HG03064 (cell line): ENCODE results near the gene SRGAP1.
"Not testable (repeated sequence)": the region's sequence is repeated elsewhere in the genome, so short reads cannot be mapped to it uniquely, and the experiment has no call there.

ENCODE experiments used
- ATAC-seq: cut with Tn5 transposase; IDR thresholded peaks from one replicate; pipeline ENCODE4 v1.9.1; 2021; ENCODE audit warnings: low read depth; ENCODE audit not compliant: unreplicated experiment

SRGAP1 gene

DNA sequence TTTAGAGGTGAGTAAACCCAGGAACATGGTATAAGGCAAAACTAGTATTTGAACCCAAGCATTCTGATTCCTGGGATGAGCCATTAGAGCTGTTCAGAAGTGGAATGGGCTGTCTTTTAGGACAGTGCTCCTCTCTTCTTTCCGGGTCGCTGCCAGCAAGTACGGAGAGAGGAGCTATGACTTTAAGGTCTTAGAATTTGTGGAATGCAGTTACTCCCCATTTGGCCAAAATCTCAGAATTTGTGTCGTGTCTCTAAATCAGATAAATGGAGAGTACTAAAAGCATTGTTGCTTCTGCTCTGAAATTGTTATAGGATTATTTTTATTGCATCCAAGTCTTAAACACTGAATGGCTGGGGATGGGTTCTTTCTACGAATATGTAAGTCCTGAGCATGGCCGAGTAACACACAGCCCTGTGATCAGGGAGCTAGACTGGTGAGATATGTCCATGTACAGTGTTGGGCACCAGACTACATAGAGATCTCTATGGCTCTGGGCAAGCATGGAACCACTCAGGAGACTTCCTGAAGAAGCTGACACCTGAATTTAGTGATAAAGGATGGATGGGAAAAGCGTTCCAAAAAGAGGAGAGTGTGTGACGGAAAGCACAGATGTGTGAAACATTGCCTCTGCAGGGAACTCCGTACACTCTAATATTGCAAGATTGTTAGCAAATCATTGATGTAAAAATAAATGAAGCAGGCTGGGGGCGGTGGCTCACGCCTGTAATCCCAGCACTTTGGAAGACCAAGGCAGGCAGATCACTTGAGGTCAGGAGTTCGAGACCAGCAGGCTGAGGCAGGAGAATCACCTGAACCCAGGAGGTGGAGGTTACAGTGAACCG is 184.7 kb downstream of the SRGAP1 start:
- no peak for ATAC-seq

DNA sequence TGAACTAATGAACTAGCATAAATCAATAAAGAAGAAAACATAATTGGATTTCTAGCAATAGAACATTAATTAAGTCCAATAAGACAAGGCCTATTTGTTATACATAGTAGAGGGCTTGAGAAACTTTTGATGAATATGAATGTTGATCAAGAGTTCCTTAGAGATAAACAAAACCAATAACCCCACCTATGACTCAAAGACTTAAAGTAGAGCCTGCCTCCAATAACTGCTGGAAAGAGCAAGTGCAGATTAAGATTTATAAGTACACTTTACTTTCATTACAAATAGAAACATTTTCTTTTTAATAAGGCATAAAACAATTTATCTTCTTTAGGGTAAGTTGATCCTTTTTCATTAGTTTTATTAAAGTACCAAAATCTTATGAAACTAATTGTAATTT is 185.7 kb downstream of the SRGAP1 start:
- no peak for ATAC-seq

DNA sequence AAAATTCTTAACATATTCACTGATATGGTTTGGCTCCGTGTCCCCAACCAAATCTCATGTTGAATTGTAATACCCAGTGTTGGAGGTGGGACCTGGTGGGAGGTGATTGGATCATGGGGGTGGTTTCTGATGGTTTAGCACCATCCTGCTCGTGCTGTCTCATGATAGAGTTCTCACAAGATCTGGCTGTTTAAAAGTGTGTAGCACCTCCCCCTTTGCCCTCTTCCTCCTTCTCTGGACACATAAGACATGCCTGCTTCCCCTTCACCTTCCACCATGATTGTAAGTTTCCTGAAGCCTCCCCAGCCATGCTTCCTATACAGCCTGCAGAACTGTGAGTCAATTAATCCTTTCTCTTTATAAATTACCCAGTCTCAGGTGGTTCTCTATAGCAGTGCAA is 189.6 kb downstream of the SRGAP1 start:
- ATAC-seq = not testable (repeated sequence)

DNA sequence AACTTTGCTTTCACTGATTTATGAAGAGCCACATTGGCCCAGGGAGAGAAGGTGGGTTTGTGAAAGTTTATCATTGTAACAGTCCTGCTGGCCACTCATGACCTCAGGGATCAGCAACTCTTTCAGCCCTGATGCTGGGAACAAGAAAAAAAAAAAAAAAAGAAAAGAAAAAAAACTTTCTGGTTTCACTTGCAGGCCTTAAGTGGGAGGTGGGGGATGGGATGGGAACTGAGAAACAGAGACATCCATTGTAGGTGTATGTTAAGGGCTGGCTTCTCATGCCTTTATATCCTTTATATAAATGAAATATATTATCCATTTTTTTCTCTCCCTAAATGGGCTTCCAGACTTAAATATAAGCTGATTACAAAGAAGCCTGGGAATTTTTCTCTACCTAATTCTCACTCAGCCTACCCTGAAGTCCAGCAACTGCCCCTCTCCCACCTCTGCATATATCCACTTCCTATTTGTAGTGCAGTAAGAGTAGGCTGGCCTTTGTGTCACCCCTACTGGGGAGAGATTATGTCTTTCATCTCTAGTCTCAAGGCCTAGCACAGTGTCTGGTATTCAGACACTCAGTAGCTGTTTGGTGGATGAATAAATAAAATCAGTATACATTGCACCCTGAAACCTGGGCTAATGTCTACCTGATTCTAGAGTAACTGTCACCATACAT is 190.5 kb downstream of the SRGAP1 start:
- ATAC-seq = no peak

DNA sequence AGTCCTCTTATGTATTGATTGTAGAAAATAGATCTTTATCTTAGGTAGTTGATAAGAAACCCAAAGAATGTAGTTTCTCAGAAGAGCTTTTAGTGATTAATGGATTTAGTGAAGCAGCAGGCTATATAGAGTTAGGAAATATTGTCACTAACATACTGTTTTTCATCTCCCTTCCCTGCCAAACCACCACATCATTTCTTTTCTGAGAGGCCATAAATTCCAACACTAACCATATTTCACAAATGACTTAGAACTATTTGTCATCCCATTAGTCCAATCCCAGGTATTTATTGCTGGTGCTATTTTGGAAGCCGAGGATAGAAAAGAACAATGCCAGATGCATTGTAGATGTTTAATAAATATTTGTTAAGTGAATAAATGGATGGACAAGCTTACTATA is 191.9 kb downstream of the SRGAP1 start:
- ATAC-seq = no peak

DNA sequence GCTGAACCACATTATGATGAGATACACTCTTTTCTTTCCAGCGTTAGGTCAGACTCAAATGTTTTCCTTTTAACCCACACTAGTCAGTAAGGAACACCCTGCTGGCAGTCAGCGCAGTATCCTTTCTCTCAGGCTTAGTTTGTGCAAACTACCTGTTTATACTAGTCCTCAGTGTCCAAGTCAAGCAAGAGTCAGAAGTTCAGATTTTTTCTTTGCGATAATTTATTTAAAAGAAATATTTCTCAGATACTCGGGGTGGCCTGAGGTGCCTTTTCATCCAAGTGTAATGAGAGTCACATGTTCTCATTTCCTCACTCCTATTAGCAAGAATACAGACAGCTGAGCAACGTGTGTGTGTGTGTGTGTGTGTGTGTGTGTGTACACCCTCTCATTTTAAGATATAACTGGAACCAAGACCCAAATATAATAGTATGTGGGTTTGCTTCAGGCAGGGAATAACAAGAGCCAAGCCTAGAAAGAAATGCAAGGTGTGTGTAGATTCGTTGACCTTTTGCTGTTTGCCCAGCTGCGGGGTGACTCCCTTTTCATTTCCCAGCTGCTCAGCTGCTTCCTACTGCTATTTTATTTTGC is 194.9 kb downstream of the SRGAP1 start:
- ATAC-seq = no peak

DNA sequence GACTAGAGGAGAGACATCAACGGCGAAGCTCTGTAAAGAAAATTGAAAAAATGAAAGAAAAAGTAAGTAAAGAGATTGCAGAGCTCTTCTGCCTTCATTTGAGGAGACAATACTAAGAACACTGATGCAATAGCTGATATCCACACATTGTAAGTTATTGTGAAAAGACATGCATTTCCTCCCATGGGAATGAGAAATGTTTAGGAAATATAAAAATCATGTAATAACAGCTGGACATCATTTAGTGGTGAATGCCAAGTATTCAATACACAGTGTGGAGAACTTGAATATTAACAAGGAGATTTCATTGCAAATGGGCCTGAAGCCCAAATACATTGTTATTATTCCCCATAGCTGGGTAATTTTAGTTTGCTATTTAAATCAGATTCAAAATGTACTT is 198.4 kb downstream of the SRGAP1 start:
- ATAC-seq = no peak

DNA sequence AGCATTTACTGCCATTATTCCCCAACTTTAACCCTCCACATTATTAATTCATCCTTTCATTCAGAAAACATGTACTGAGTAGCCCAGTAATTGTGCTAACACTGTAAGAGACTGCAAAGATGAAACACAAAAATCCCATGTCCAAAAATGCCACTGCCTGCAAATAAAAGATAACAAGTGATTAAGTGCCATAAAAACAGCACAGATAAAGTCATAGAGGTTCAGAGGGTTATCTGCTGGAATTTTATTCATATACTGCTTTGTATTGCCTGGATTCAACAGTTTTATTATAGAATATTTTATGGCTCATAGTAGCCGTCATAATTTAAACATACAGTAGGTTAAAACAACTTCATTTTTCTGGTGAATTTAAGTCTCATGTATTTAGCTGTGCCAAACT is 199.7 kb downstream of the SRGAP1 start:
- no peak for ATAC-seq

DNA sequence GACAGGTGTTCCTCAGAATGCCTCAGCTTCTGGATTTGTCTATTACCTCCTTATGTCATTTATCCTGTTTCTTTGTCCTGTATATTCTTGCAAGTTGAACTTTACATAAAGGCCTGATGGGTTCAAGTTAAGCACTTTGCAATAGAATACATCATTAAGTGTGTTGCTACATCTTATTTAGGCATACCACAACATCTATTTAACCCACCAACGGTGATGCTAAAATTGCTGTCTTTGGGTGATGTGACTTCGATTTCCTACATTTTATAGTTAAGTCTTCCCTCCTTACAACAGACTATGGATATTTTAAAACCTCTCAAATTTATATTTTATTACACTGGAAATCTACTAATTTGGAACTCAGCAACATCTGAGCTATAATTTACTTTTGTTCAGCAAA is 206.6 kb downstream of the SRGAP1 start:
- no peak for ATAC-seq

DNA sequence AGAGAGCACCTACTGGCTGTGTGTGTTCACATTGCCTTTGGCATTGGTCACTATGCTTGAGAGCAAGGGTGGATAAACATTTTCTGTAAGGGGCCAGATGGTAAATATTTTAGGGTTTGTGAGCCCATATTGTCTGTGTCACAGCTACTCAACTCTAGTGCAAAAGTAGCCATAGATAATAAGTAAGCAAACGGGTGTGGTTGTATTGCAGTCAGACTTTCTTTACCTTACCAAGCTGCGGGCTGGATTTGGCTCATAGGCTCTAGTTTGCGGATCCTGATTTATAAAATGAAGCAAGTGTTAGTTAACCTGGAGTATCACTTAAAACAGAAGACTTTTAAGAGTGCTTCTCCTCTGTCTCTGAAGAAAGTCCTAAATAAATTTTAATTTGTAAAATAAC is 208.6 kb downstream of the SRGAP1 start:
- ATAC-seq = no peak

DNA sequence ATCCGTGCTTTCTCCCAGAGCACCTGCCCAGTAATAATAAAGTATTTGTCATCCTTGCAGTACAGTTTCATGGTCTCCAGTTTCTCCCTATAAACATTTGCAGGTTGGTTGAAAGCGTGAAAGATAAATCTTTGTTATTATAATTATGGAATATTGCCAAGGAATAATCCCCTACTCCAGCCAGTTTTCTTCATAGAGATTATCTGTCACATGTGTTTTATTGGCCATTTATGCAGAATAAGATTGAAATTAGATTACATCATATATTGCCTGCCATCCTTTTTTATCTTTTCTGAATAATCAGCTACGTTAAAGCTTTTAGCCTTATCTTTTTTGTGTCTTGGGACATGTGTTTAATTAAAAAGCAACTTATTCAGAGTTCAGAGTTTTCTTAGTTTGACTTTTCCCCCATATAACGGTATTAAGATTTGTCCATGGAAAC is 209.6 kb downstream of the SRGAP1 start:
- ATAC-seq = no peak

DNA sequence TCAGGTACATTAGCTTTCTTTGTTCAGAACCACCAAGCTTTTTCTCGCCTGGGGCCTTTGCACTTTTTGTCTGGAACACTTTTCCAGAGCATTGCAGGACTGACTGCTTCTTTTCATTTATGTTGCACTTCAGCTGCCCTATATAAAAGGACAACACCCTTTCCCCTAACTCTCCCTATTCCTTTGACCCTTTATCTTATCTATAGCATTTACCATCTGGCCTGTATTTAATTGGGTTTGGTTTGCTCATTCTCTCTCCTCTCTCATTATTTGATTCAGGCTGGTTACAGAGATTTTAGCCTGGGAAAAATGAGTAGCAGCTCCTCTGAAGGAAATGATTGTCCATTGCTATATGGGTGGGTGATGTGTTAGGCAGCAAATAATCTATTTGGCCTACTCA is 212.2 kb downstream of the SRGAP1 start:
- ATAC-seq = no peak

DNA sequence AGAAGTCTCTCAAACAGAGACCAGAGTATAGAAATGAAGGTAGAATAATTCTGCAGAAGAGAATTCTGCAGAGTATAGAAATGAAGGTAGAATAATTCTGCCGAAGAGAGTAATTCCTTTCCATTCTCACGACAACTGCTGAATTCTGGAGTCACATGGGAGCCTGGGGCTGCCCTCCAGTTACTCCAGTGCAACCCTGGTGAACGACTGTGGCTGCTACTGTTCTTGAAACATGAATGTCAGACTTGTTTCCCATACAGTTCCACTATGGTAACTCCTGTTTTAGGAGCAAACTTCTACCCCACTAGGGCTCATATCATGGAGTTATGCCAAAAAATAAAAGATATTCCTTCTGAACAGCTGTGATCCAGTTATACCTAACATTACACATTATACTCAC is 213.2 kb downstream of the SRGAP1 start:
- no peak for ATAC-seq

DNA sequence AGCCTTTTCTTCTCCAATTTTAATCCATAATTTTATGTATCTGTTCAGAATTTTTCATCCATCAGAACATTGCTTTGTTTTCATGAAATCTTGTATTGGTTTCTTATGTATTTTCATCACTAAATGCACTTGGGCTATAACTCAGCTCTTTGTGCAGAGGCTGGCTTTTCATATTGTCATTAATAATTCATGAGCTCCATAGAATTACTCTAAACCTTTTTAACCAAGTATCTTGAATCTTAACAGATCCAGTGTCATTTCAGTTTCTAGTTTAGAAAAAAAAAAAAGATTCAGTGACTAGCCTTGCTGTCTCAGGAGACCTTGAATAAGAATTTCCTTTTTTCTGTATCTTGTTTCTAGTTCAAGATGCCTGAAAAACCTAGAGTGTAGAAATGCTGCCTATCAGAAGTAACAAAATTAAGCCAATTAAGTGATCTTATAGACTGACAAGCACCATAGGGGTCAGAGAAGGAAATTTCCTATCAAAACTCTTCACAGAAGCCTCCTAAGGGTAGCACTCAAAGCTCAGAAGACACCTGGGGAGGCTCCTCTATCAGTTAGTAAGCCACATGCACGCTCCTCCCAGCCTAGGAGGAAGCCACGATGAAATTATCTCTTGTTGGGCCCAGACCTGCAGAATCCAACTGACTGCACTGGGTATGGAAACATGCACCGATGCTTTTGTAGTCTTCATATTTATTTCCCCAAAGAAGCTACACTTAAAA is 214.2 kb downstream of the SRGAP1 start:
- ATAC-seq = no peak

DNA sequence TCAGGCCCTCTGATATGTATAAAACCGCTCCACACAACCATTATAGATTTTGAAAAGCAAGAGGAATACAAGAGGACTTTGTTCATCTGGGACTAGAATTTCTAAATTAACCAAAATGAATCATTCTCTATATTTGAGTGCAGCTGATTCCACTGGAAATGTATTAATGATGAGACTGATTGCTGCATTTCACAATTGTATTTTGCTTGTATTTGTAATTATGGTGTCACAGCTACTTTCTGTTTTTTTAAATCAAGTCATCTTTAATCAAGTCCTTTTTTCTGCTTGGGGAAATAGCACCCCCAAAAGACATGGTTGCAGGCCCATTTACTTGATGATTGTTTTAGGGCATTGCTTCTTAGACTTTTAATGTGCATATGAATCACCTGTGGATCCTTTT is 215.2 kb downstream of the SRGAP1 start:
- no peak for ATAC-seq

DNA sequence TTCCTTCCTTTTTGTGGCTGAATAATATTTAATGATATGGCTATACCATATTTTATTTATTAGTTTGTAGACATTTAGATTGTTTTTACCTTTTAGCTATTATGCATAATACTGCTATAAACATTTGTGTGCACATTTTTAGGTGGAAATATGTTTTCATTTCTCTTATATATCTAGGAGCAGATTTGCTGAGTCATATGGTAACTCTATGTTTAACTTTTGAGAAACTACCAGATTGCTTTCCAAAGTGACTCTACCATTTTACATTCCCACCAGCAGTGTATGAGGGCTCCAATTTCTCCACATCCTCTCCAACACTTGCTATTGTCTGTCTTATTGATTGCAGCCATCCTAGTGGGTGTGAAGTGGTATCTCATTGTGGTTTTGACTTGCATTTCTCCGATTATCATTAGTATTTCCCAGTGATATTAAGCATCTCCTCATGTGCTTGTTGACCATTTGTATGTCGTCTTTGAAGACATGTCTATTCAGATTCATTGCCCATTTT is 217.4 kb downstream of the SRGAP1 start:
- ATAC-seq = no peak

DNA sequence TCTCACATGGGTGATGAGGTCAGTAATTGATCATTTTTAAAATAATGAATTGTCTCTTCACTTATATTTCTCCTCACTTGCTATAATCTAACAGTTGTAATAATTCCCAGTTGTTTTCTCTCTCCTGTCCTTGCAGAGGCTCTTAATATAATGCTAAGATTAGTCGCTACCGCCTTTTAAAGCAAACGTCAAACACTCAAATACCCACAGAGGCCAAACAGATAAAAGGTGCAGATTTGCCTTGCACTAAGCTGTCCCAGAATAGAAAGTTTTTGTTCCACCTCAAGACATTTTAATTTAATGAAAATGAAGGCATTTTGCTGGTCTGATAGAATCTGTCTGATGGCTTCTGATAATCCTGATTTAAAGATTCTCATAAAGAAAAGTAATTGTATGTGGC is 218.6 kb downstream of the SRGAP1 start:
- no peak for ATAC-seq

DNA sequence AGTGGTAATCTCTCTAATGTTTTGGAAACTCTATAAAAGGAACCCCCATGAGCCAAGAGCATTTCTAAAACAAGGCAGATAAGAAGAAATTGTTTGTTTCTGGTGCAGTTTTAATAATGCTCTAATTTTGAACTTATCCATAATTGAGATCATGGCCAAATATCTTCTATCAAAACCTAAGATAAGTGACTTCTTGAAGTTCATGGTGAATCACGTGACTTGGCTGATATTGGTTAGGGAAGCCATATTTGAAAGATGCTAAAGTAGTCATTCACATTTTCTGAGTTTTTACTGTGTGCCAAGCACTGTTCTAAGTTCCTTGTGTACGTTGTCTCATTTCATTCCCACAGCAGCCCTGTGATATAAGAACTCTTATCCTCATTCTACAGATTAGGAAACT is 219.7 kb downstream of the SRGAP1 start:
- no peak for ATAC-seq

DNA sequence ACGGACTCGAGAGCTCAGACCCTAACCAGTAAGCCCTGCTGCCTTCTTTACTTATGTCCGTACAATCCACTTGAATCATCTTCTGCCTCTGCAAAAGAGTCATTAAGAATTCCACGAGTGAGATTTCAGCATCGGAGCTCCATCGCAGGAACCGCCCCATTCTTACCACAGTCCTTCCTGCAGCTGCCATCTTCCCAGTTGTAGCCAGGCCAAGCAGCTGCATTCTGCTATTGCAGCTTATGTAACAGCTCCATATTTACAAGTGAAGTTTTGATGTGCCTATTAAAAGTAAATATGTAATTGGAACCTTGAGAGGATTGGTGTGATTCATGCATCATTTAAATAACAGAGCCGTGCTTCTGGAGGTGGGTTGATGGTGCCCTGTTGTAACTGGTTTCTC is 220.2 kb downstream of the SRGAP1 start:
- ATAC-seq = no peak

DNA sequence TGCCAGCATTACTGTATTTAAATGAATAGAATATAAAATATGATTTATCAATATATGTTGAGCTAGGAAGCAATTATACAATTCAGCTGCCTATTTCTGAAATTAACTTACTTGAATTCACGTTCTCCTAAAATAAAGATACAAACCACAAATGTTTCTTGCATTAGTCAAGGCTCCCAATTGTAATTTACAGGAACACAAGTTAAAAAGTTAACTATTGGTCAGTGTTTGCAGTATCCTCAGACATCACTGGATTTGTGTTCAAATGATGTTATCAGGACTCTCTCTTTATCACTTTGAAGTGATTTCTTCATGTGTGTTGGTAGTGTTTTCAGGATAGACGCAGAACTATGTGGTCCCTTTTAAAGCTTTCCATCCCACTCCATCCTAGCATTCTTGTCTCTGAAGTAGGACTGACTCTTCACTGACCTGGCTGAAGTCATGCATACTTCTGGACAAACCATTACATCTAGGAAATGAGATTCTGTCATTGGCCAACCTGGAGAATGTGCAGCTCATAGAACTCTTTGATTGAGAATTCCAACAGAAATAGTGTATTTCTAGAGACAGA is 221.5 kb downstream of the SRGAP1 start:
- no peak for ATAC-seq

DNA sequence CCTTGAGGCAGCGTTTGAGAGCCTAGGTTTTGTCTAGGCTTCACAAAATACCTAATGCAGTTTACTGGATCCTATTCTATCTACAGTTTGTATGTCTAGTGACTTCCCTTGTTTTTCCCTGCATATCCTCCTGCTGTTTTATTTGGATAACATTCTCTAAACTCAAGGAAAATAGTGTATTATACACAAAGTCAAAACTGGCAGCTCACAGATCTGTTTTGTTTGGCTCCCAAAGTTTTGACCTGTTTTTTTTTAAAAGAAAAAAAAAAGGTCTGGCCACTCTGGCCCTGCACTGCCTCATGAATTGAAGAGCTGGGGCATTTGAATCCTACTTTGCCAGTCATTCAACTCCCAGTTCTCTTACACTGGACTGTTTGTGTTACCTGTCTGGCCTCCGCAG is 222.3 kb downstream of the SRGAP1 start:
- ATAC-seq = no peak
